NB4 (cell line): ENCODE results near the gene DDX47.

Experiments used
- CTCF ChIP-seq: IDR thresholded peaks from one replicate; pipeline ENCODE4 v1.5.1; 2012; ENCODE audit warnings: low read depth, low read length
- MAX ChIP-seq: IDR thresholded peaks from 2 replicates; pipeline ENCODE4 v1.6.1; 2011; ENCODE audit warnings: low read depth, low read length
- POLR2A ChIP-seq: IDR thresholded peaks from 2 replicates; pipeline ENCODE4 v1.6.1; 2011; ENCODE audit warnings: mild to moderate bottlenecking; ENCODE audit not compliant: insufficient read length; ENCODE audit errors: extremely low read depth

GRCh38 chr12:12870465-12870864 is 57.3 kb downstream of the DDX47 start:
- TF ChIP-seq CTCF (no peak), POLR2A (no peak), MAX (no peak)
